Right lobe of liver (tissue), 4 donors: ENCODE results near the gene IBSP.

ENCODE experiments used
- POLR2A ChIP-seq: fragments of 450-650 bp; IDR thresholded peaks from one replicate; pipeline ENCODE4 v1.6.1; 2017; ENCODE audit warnings: antibody characterized with exemption, mild to moderate bottlenecking
- TF ChIP-seq, protein P1 (sequence below), 4 donors: fragments of 200-600 bp in 3 of 4; fragments of 450-650 bp in 1 of 4; IDR thresholded peaks; one replicate each; pipeline versions ENCODE4 v1.5.1 to v1.8.0; 2016 to 2022; ENCODE audit warnings: antibody characterized with exemption in 4 of 4, mild to moderate bottlenecking in 2 of 4
- donor health status: DM: no; HTN: no; CAD: no.
- donor health status: DM: no; HTN: no; CAD: no.
- donor health status: DM: no; HTN: yes; CAD: no.

DNA sequence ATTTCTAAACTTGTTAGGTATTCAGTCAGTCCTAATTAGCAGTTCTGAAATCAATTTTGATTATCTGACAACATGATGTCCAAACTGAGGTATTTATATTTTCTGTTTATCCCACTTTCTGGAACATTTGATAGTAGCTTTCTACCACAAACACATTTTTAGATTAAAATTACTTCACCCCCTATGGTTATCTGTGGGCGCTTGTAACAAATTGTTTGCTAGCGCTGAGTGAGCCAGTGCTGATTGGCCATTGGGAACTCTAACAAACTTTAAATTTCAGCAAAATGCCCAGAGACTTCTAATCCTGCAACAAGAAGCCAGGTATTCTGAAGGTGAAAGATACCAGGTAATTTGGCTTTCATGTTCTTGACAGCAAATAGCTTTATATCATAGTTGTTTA lies 33.3 kb downstream of the IBSP start, which contains the start of gene MEPE:
- no peak for TF ChIP-seq POLR2A
- TF ChIP-seq, protein P1, sequence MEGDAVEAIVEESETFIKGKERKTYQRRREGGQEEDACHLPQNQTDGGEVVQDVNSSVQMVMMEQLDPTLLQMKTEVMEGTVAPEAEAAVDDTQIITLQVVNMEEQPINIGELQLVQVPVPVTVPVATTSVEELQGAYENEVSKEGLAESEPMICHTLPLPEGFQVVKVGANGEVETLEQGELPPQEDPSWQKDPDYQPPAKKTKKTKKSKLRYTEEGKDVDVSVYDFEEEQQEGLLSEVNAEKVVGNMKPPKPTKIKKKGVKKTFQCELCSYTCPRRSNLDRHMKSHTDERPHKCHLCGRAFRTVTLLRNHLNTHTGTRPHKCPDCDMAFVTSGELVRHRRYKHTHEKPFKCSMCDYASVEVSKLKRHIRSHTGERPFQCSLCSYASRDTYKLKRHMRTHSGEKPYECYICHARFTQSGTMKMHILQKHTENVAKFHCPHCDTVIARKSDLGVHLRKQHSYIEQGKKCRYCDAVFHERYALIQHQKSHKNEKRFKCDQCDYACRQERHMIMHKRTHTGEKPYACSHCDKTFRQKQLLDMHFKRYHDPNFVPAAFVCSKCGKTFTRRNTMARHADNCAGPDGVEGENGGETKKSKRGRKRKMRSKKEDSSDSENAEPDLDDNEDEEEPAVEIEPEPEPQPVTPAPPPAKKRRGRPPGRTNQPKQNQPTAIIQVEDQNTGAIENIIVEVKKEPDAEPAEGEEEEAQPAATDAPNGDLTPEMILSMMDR (IDR thresholded peaks at IDR 0.05) = no peak
